Endothelial cell of umbilical vein (primary cell): ENCODE results near the gene UNC5C.

Source experiments
- FOS ChIP-seq: IDR thresholded peaks from 2 replicates; pipeline ENCODE4 v1.6.1; 2011; ENCODE audit warnings: mild to moderate bottlenecking, low read length, moderate library complexity, borderline replicate concordance; ENCODE audit not compliant: insufficient read depth
- TF ChIP-seq, protein P1 (sequence below), 2 donors: IDR thresholded peaks; 1 replicate in 1 of 2; 2 replicates in 1 of 2; pipeline ENCODE4 v1.5.1; 2011; ENCODE audit warnings: low read length in 2 of 2, mild to moderate bottlenecking in 2 of 2, moderate library complexity in 2 of 2, control low read depth in 1 of 2, inconsistent platforms in 1 of 2, low read depth in 1 of 2; ENCODE audit not compliant: insufficient read depth in 1 of 2; ENCODE audit errors: extremely low read depth in 1 of 2

DNA sequence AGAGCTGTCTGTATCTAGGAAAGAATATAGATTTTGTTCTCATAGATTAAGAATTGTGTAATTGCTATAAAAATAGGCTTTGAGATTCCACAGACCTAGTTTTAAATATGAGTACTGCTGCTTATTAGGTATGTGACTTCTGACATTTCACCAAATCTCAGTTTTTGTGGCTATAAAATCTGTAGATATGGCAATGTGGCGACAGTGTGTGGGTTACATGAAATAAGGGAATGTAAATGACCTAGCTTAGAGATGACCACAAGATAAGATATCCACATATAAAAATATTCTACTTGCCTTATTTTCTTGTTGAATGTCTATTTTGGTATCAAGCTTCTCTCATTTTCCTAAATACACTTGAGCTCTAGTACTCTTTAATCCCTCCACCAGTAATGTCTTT, 193.8 kb downstream of the UNC5C start:
- TF ChIP-seq, protein P1, sequence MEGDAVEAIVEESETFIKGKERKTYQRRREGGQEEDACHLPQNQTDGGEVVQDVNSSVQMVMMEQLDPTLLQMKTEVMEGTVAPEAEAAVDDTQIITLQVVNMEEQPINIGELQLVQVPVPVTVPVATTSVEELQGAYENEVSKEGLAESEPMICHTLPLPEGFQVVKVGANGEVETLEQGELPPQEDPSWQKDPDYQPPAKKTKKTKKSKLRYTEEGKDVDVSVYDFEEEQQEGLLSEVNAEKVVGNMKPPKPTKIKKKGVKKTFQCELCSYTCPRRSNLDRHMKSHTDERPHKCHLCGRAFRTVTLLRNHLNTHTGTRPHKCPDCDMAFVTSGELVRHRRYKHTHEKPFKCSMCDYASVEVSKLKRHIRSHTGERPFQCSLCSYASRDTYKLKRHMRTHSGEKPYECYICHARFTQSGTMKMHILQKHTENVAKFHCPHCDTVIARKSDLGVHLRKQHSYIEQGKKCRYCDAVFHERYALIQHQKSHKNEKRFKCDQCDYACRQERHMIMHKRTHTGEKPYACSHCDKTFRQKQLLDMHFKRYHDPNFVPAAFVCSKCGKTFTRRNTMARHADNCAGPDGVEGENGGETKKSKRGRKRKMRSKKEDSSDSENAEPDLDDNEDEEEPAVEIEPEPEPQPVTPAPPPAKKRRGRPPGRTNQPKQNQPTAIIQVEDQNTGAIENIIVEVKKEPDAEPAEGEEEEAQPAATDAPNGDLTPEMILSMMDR (IDR thresholded peaks at IDR 0.05; ENCODE audit: extremely low read depth in 1 of 2, insufficient read depth in 1 of 2, low read depth in 1 of 2, low read length in 2 of 2), result no peak
- TF ChIP-seq FOS, result no peak
